ENCODE results near the gene VDR. TPM values are rescaled to one million over a fixed set of nuclear protein-coding genes. Genes with fewer than 3 reads are reported as not detected.
A peak's percentile ranks its signal among the peaks of the same experiment; 100 is the strongest.

VDR gene
- polyA plus RNA-seq, 1 donor (not counting 4 experiments of a cell fraction or from before 2014, with no cell fraction given), result 43.3 TPM

DNA sequence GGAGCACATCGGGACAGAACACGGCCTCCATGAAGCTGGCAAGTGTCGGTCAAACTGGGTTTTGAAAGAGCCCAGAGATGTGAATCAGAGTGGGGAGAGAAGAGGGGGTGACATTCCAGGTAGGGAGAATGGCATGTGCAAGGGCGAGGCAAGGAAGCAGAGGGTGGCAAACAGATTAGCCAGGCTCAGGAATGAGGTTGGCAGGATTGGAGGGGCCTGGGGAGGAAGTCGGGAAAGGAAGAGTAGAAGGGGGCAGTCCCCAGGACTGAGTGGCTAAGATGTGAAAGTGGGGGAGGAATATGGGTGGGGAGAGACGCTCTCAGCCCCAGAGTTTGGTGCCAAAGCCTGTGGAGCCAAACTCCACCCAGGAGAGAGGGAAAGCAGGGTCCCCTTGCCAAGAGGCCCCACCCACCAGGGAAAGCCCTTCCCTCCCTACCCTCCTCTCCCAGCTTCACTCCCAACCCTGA lies 79.6 kb downstream of the VDR start:
- Histone ChIP-seq H3K9ac (ENCODE audit: control insufficient read depth, extremely low read depth, insufficient read depth, low read length) (no peak overlapping the region), H3K27me3 (ENCODE audit: control insufficient read depth, extremely low read depth, insufficient read depth, low read length) (no peaks in the 10 kb centered on the region), H3K9me3 (ENCODE audit: control insufficient read depth, low read depth, low read length) (no peaks in the 10 kb centered on the region), H3K4me2 (ENCODE audit: control insufficient read depth, extremely low read depth, insufficient read depth, low read depth, low read length) (peak overlapping the region; percentile 50), H2AFZ (ENCODE audit: control insufficient read depth, low read length) (peak overlapping the region; percentile 42), H3K79me2 (ENCODE audit: control insufficient read depth, insufficient read depth, low read length) (peaks cover 8% of the 10 kb centered on the region), H4K20me1 (ENCODE audit: control insufficient read depth, extremely low read depth, insufficient read depth, low read length) (no peaks in the 10 kb centered on the region), H3K27ac (ENCODE audit: control insufficient read depth, insufficient read depth, low read length) (peak overlapping the region; percentile 44), H3K4me3 (ENCODE audit: control insufficient read depth in 2 of 3, extremely low read depth in 1 of 3, insufficient read depth in 2 of 3, low read depth in 1 of 3, low read length in 3 of 3) (no peak overlapping the region), H3K36me3 (ENCODE audit: control insufficient read depth in 2 of 2, extremely low read depth in 1 of 2, insufficient read depth in 2 of 2, low read length in 2 of 2) (no peaks in the 10 kb centered on the region), H3K4me1 (ENCODE audit: control insufficient read depth, extremely low read depth, insufficient read depth, low read length) (peaks cover 61% of the 10 kb centered on the region), H3K9me1 (ENCODE audit: control insufficient read depth, extremely low read depth, insufficient read depth, low read length) (peaks cover 3% of the 10 kb centered on the region)
- dilution Hi-C loops (cut with MboI; ENCODE audit: extremely low pct_ligation_motif_present, low sequenced_read_pairs), result no loop called here
- TF ChIP-seq EZH2 (IDR thresholded peaks at IDR 0.05; ENCODE audit: low read length), result no peak
- TF ChIP-seq, protein P1, sequence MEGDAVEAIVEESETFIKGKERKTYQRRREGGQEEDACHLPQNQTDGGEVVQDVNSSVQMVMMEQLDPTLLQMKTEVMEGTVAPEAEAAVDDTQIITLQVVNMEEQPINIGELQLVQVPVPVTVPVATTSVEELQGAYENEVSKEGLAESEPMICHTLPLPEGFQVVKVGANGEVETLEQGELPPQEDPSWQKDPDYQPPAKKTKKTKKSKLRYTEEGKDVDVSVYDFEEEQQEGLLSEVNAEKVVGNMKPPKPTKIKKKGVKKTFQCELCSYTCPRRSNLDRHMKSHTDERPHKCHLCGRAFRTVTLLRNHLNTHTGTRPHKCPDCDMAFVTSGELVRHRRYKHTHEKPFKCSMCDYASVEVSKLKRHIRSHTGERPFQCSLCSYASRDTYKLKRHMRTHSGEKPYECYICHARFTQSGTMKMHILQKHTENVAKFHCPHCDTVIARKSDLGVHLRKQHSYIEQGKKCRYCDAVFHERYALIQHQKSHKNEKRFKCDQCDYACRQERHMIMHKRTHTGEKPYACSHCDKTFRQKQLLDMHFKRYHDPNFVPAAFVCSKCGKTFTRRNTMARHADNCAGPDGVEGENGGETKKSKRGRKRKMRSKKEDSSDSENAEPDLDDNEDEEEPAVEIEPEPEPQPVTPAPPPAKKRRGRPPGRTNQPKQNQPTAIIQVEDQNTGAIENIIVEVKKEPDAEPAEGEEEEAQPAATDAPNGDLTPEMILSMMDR (optimal IDR thresholded peaks at IDR 0.05 in 1 of 3, IDR thresholded peaks at IDR 0.05 in 1 of 3, conservative IDR thresholded peaks at IDR 0.05 in 1 of 3; ENCODE audit: extremely low read depth in 1 of 3, insufficient read depth in 2 of 3, low read length in 3 of 3), result no peak
- FAIRE-seq (no peak), DNase-seq (ENCODE audit: low read depth, low spot score) (no peak)

DNA sequence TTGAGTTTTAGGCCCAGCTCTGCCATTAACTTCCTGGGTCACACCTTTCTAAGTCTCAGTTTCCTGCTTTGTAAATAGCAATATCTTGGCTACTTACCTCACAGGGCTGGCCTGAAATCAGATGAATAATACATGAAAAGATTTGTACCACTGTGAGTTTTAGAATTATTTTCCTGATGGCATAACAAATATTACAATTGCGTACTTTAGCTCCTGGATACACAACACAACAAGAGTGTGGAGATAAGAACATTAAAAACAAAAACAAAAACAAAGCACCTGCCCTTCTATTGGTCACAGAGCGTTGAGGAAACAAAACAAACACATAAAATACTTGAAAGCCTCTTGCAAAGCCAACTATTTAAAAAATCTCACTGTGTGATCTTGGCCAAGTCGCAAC lies 80.2 kb downstream of the VDR start:
- H3K27ac ChIP-seq (ENCODE audit: control insufficient read depth, insufficient read depth, low read length), result peak overlapping the region; percentile 44
- TF ChIP-seq, protein P1 (optimal IDR thresholded peaks at IDR 0.05 in 1 of 3, IDR thresholded peaks at IDR 0.05 in 1 of 3, conservative IDR thresholded peaks at IDR 0.05 in 1 of 3; ENCODE audit: extremely low read depth in 1 of 3, insufficient read depth in 2 of 3, low read length in 3 of 3), result no peak
- TF ChIP-seq EZH2 (IDR thresholded peaks at IDR 0.05; ENCODE audit: low read length), result no peak
- no peaks in the 10 kb centered on the region for H3K27me3 ChIP-seq (ENCODE audit: control insufficient read depth, extremely low read depth, insufficient read depth, low read length)
- H3K4me3 ChIP-seq (ENCODE audit: control insufficient read depth in 2 of 3, extremely low read depth in 1 of 3, insufficient read depth in 2 of 3, low read depth in 1 of 3, low read length in 3 of 3), result no peak overlapping the region
- no peak overlapping the region for H3K9ac ChIP-seq (ENCODE audit: control insufficient read depth, extremely low read depth, insufficient read depth, low read length)
- no peaks in the 10 kb centered on the region for H4K20me1 ChIP-seq (ENCODE audit: control insufficient read depth, extremely low read depth, insufficient read depth, low read length)
- no peaks in the 10 kb centered on the region for H3K9me3 ChIP-seq (ENCODE audit: control insufficient read depth, low read depth, low read length)
- peaks cover 60% of the 10 kb centered on the region for H3K4me1 ChIP-seq (ENCODE audit: control insufficient read depth, extremely low read depth, insufficient read depth, low read length)
- peaks cover 12% of the 10 kb centered on the region for H3K79me2 ChIP-seq (ENCODE audit: control insufficient read depth, insufficient read depth, low read length)
- H3K36me3 ChIP-seq (ENCODE audit: control insufficient read depth in 2 of 2, extremely low read depth in 1 of 2, insufficient read depth in 2 of 2, low read length in 2 of 2), result no peaks in the 10 kb centered on the region
- DNase-seq (ENCODE audit: low read depth, low spot score) (no peak), FAIRE-seq (no peak)
- peaks cover 3% of the 10 kb centered on the region for H3K9me1 ChIP-seq (ENCODE audit: control insufficient read depth, extremely low read depth, insufficient read depth, low read length)
- dilution Hi-C loops (cut with MboI; ENCODE audit: extremely low pct_ligation_motif_present, low sequenced_read_pairs), result no loop called here
- H3K4me2 ChIP-seq (ENCODE audit: control insufficient read depth, extremely low read depth, insufficient read depth, low read depth, low read length), result peak overlapping the region; percentile 50
- H2AFZ ChIP-seq (ENCODE audit: control insufficient read depth, low read length), result no peak overlapping the region
